GM12878 (cell line): ENCODE results near the gene TMEM217. TPM values are rescaled to one million over a fixed set of nuclear protein-coding genes. Genes with fewer than 3 reads are reported as not detected.

Experiments
- ATAC-seq: fragments of 200-7000 bp; cut with Tn5 transposase; 3 replicates; pipeline ENCODE4 v1.9.1; 2020; ENCODE audit warnings: mild to moderate bottlenecking, moderate library complexity
- BruUV-seq: library from RNA; stranded (reverse); fragments of 400-500 nt; replicated peaks from 2 replicates; lab custom pipeline; 2021; lab: Mats Ljungman, UMichigan
- CTCF ChIA-PET: fragments of 300-600 bp; sonication (Branson Sonifier 250); formaldehyde crosslinking; extraction: SDS; loops from one replicate; lab custom pipeline; 2021; ENCODE audit warnings: inconsistent platforms; lab: Yijun Ruan, JAX
- POLR2A ChIA-PET: fragments of 350-600 bp; formaldehyde crosslinking; extraction: SDS; loops from one replicate; lab custom pipeline; 2021; ENCODE audit warnings: inconsistent platforms; lab: Charles Lee
- RAD21 ChIA-PET: fragments of 300-600 bp; sonication (Branson Sonifier 250); formaldehyde crosslinking; loops from one replicate; lab custom pipeline; 2023; ENCODE audit warnings: antibody characterized with exemption; ENCODE audit not compliant: unreplicated experiment; lab: Charles Lee
- SMC1A ChIA-PET: fragments of 300-600 bp; sonication (Branson Sonifier 250); formaldehyde crosslinking; loops from one replicate; lab custom pipeline; 2023; ENCODE audit not compliant: unreplicated experiment, uncharacterized antibody; lab: Charles Lee
- DNase-seq: peaks from one replicate; pipeline ENCODE4 v3.0.0-alpha.2; 2011; ENCODE audit warnings: low read depth, low spot score
- FAIRE-seq: peaks from 3 replicates; lab custom pipeline; 2011; peaks lifted over from hg19 to GRCh38; lab: Jason Lieb, UNC
- H2AFZ ChIP-seq: 2 replicates; pipeline ENCODE4 v1.6.0; 2011; ENCODE audit warnings: low read depth, low read length, control low read depth; ENCODE audit not compliant: control insufficient read depth
- H3K27ac ChIP-seq: 2 replicates; pipeline ENCODE4 v1.5.1; 2011; ENCODE audit warnings: control low read depth; ENCODE audit not compliant: control insufficient read depth, insufficient read depth
- H3K27me3 ChIP-seq, 2 experiments: replicated peaks in 1 of 2; 2 replicates each; pipeline versions ENCODE4 v1.6.0 to v1.6.1; 2011; ENCODE audit warnings: low read length in 1 of 2; ENCODE audit not compliant: control insufficient read depth in 2 of 2, insufficient read depth in 2 of 2
- H3K36me3 ChIP-seq, 2 experiments: 2 replicates each; pipeline ENCODE4 v1.5.1; 2011; ENCODE audit warnings: low read length in 1 of 2; ENCODE audit not compliant: control insufficient read depth in 2 of 2, insufficient read depth in 2 of 2
- H3K4me1 ChIP-seq: 2 replicates; pipeline ENCODE4 v1.6.1; 2011; ENCODE audit warnings: mild to moderate bottlenecking, low read length, moderate library complexity, mixed read lengths; ENCODE audit not compliant: control insufficient read depth, insufficient read depth
- H3K4me2 ChIP-seq: 2 replicates; pipeline ENCODE4 v1.6.0; 2011; ENCODE audit warnings: control low read depth; ENCODE audit not compliant: control insufficient read depth, insufficient read depth
- H3K4me3 ChIP-seq: fragments of 200-600 bp; sonication (generic); 2 replicates; pipeline ENCODE4 v1.5.1; 2016
- H3K79me2 ChIP-seq: 2 replicates; pipeline ENCODE4 v1.6.0; 2011; ENCODE audit warnings: low read length; ENCODE audit not compliant: control insufficient read depth, insufficient read depth
- H3K9ac ChIP-seq: 2 replicates; pipeline ENCODE4 v1.8.0; 2011; ENCODE audit warnings: low read length, control low read depth, mixed read lengths; ENCODE audit not compliant: control insufficient read depth, insufficient read depth
- H3K9me3 ChIP-seq: replicated peaks from 3 replicates; pipeline ENCODE4 v1.5.1; 2011; ENCODE audit warnings: mild to moderate bottlenecking, low read length; ENCODE audit not compliant: control insufficient read depth, insufficient read depth
- H4K20me1 ChIP-seq: 2 replicates; pipeline ENCODE4 v1.6.0; 2011; ENCODE audit not compliant: control insufficient read depth, insufficient read depth
- BACH1 ChIP-seq: fragments of 450-650 bp; IDR thresholded peaks from 2 replicates; pipeline ENCODE4 v1.6.1; 2017; ENCODE audit warnings: mild to moderate bottlenecking, borderline replicate concordance
- MYC ChIP-seq: IDR thresholded peaks from 2 replicates; pipeline ENCODE4 v1.6.1; 2011; ENCODE audit warnings: mild to moderate bottlenecking, low read length, moderate library complexity, inconsistent platforms; ENCODE audit not compliant: insufficient read depth, insufficient replicate concordance, insufficient read length, severe bottlenecking
- NFYB ChIP-seq: IDR thresholded peaks from 2 replicates; pipeline ENCODE4 v1.6.1; 2011; ENCODE audit warnings: low read depth, mild to moderate bottlenecking, low read length, improper control_type of control experiment, moderate library complexity; ENCODE audit not compliant: insufficient read depth
- WGBS: methylation state at CpG from one replicate; pipeline ENCODE4 v1.1.6; 2016; ENCODE audit warnings: low lambda C conversion rate; ENCODE audit not compliant: insufficient replicate concordance, insufficient coverage; ENCODE audit errors: missing lambda C conversion rate; 5-methylcytosine and 5-hydroxymethylcytosine counted together
- in situ Hi-C: fragments of 300-500 bp; cut with MboI; formaldehyde crosslinking; loops from 9 replicates; pipeline ENCODE4 v1.14.3; 2018; ENCODE audit warnings: mixed read lengths
- intact Hi-C: fragments of 100-400 bp; cut with micrococcal nuclease; formaldehyde crosslinking; loops from one replicate; pipeline ENCODE4 v1.14.2; 2022; ENCODE audit not compliant: unreplicated experiment
- polyA plus RNA-seq, 11 experiments: library from polyadenylated mRNA; depleted of rRNA in 4 of 11; unstranded in 6 of 11; stranded (reverse) in 5 of 11; fragments of >200 nt; fragmentation: Nextera tagmentation in 4 of 11; fragmentation: Illumina TruSeq in 1 of 11; extraction: Ambion mirVana in 4 of 11; extraction: Trizol in 1 of 11; gene quantifications; 1 replicate in 1 of 11; 2 replicates in 10 of 11; pipeline versions ENCODE4 v1.2.1 to v1.2.3, GENCODE V29; 2011 to 2016; ENCODE audit warnings: inconsistent platforms in 2 of 11, missing spikeins in 2 of 11, low read depth in 1 of 11
- total RNA-seq, 4 experiments: library from RNA; depleted of rRNA in 3 of 4; stranded (reverse); fragments of >200 nt in 3 of 4; fragmentation: Illumina TruSeq in 1 of 4; extraction: Trizol in 1 of 4; gene quantifications; 2 replicates each; pipeline versions ENCODE4 v1.2.1 to v1.2.3, GENCODE V29; 2013 to 2021

TMEM217 gene
- total and polyA plus RNA-seq, 10 of the 15 experiments (the other 5 are each of a cell fraction or from before 2014, with no cell fraction given): 1.3 to 4.5 (median 2.3) TPM

GRCh38 chr6:37205175-37205996 is 52.6 kb downstream of the TMEM217 start:
- no peak for FAIRE-seq
- BruUV-seq: no TSS peak
- SMC1A ChIA-PET: interaction anchor here (1.2 kb wide), 1 partner anchor 34 kb away, joined by 4 read pairs; no protein-coding TSS in a partner anchor
- POLR2A ChIA-PET: interaction anchor here (0.5 kb wide), 1 partner anchor 109 kb away, joined by 3 read pairs; no protein-coding TSS in a partner anchor
- DNase-seq: no peak
- ATAC-seq: no peak
- no peaks in the 10 kb centered on the region for H3K36me3 ChIP-seq
- RAD21 ChIA-PET: interaction anchor here (0.6 to 1.2 kb wide), 2 partner anchors 35 to 187 kb away, joined by 3 read pairs; partner anchors contain the start of gene PIM1
- H3K4me3 ChIP-seq: no peak overlapping the region
- peaks cover 3% of the 10 kb centered on the region; the same call in 1 of the 2 replicates for H3K4me1 ChIP-seq
- H2AFZ ChIP-seq: peak overlapping the region; percentile 62
- no peaks in the 10 kb centered on the region for H4K20me1 ChIP-seq
- H3K9ac ChIP-seq: no peak overlapping the region
- intact Hi-C loops: no loop called here
- H3K27ac ChIP-seq: no peak overlapping the region
- 58% methylated on average over 13 of the region's 13 CpGs for WGBS
- no peaks in the 10 kb centered on the region for H3K27me3 ChIP-seq
- no peak overlapping the region for H3K4me2 ChIP-seq
- CTCF ChIA-PET: interaction anchor here (0.6 to 9.2 kb wide), 9 partner anchors 34 to 1070 kb away, joined by 3 to 135 read pairs (median 4); no protein-coding TSS in a partner anchor
- no peaks in the 10 kb centered on the region for H3K79me2 ChIP-seq
- 0 out of 2 replicates have a peak, but pooled peaks have one; percentile 5 for TF ChIP-seq NFYB
- no peak for TF ChIP-seq MYC
- TF ChIP-seq BACH1: no peak
- in situ Hi-C loops: loop anchor here (5.0 to 10.0 kb wide), 2 partner anchors 181 to 318 kb away; partner anchors contain the start of gene C6orf89
- H3K9me3 ChIP-seq: no peaks in the 10 kb centered on the region
